HEK293T (cell line): ENCODE results near the gene CLDND1.

ENCODE experiments used
- BHLHE40 ChIP-seq: fragments of 450-650 bp; IDR thresholded peaks from 2 replicates; pipeline ENCODE4 v1.6.1; 2016; ENCODE audit warnings: mild to moderate bottlenecking, moderate library complexity, borderline replicate concordance
- SP1 ChIP-seq: fragments of 450-650 bp; IDR thresholded peaks from 2 replicates; pipeline ENCODE4 v1.6.1; 2017
- SUZ12 ChIP-seq: fragments of 450-650 bp; IDR thresholded peaks from 2 replicates; pipeline ENCODE4 v1.6.1; 2016; ENCODE audit warnings: mild to moderate bottlenecking

DNA sequence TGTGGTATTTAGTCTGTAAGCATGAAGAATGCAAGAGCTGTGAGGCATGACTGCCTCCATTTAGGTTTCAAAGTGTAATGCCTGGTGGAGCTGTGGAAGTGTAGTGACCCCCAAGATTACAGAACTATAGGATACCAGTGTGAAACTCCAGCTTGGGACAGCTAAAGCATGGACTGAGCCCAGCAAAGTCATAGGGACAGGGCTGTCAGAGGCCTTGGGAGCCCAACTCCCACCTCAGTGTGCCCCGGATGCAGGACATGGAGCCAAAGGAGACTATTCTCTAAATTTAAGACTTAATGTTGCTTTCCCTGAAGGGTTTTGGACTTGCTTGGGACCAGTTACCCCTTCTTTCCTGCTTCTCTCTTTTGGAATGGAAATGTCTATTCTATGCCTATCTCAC, 19.9 kb upstream of the CLDND1 start:
- TF ChIP-seq SUZ12 = no peak
- TF ChIP-seq BHLHE40 = no peak
- no peak for TF ChIP-seq SP1
